ENCODE data around the gene USP27X. TPM values are rescaled to one million over a fixed set of nuclear protein-coding genes. Genes with fewer than 3 reads are reported as not detected.

The USP27X gene
- total RNA-seq, 1 donor: 7.3 TPM

- no peak for DNase-seq (ENCODE audit: low read depth in 2 of 3, low spot score in 2 of 3)
These were observed 1.4 kb downstream of the USP27X start for GRCh38 chrX:49880668-49881067.

DNA sequence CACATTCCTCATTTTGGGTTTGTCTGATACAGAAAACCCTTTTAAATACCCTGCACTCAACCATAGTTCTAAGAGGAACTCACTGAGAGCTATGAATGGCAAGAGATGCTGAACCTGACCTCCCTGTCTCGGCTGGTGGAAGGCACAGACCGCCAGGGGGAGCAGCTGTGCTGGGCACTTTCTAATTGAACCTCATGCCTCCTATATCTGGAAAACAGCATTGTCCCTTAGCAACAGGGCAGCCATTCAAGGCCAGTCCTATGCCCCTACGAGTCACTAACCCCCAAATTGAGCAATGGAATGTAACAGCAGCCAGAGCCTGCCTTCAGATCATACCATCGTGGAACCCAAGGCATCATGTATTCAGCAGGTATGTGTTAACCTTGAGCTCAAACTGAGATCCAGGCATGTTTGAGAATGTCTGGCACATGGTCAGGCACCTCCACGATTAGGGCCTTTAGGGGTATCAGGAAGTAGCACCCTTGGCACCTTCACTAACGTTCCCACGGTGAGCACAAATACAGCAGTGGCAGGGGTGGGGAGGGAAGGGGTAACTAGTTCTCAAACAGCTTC, 5.1 kb downstream of the USP27X start:
- DNase-seq (ENCODE audit: low read depth in 2 of 3, low spot score in 2 of 3): peak in 2 of 3 donors; percentile 67 to 85

DNA sequence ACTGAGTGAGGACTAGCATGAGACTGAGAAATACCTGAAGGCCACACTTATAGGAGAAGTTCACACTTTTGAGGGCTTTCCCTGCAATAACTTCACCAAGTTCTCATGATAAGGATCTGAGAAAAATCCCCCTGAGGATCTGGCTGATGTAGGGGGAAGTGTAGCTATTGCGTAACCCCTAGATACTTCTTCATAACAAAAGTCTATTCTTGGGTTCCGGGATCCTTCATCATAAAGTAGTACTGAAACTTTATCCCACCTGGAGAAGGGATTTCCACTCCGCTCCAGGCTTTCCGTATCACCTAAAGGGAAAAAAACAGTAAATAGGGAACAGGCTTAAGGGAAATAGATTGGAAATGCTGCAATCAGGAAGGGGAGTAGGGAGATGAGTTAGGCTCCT, 13.3 kb downstream of the USP27X start:
- DNase-seq (ENCODE audit: low read depth in 2 of 3, low spot score in 2 of 3): peak in 1 of 3 donors; percentile 25

- no peak for DNase-seq (ENCODE audit: low read depth in 2 of 3, low spot score in 2 of 3)
These were observed 17.7 kb downstream of the USP27X start for GRCh38 chrX:49896951-49897350.

DNA sequence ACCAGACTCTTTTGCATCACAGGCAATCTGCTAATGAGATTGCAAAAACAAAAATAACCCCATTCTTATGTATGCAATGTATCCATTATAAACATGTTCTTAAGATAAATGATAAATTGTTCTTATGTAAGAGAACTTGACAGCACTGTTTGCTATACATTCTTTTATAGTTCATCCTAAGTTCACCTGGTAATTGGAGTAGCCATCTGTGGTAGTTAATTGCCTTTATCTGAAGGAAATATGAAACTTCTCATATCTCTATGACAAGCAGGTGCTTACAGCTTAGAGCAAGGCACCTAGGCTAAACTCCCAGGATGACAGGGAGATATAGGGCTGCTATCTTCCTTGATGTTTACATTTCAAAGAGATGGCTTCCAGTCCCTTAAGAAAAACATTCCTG, 21.8 kb downstream of the USP27X start:
- no peak for DNase-seq (ENCODE audit: low read depth in 2 of 3, low spot score in 2 of 3)

DNA sequence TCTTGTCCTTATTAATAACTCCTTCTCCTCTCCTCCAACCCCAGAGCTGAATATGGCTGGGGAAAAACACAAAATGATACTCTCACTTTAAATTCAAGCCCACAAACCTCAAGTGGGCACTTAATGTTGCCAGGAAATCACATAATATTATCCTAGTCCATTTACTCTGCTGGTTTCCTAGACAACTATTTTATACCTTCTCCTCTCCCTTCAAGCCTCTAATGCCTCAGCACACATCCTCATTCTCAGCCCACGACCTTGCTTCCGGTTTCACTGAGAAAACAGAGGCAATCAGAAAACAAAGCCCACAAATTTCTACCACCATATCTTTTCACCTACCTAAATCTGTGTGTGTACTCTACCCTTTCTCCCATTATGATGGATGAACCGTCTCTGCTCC, 31.1 kb downstream of the USP27X start:
- DNase-seq (ENCODE audit: low read depth in 2 of 3, low spot score in 2 of 3): peak in 2 of 3 donors; percentile 30 to 74

GRCh38 chrX:49912086-49912485, 32.8 kb downstream of the USP27X start:
- DNase-seq (ENCODE audit: low read depth in 2 of 3, low spot score in 2 of 3): no peak

DNA sequence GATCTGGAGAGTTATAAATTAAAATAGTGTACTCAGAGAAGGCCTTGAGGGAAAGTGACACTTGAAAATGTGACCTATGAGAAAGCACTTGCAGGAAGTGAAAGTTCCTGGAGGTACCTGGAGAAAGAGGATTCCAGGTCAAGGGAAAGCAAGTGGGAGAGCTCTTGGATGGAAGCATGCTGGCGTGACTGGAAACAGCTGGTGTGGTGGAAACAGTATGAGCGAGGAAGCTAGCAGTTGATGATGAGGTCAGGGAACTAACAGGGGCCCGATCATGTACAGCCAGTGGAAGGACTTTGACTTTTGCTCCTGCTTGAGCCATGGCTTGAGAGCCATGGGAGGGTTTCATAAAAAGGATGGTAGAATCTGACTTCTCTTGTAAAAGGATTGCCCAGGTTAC, 33.6 kb downstream of the USP27X start:
- no peak for DNase-seq (ENCODE audit: low read depth in 2 of 3, low spot score in 2 of 3)

- peak in 2 of 3 donors; percentile 33 to 65 for DNase-seq (ENCODE audit: low read depth in 2 of 3, low spot score in 2 of 3)
These were observed 36.3 kb downstream of the USP27X start for GRCh38 chrX:49915361-49916222.

- peak in 2 of 3 donors; percentile 31 to 57 for DNase-seq (ENCODE audit: low read depth in 2 of 3, low spot score in 2 of 3)
These were observed 40.3 kb downstream of the USP27X start for GRCh38 chrX:49919617-49920016.

DNA sequence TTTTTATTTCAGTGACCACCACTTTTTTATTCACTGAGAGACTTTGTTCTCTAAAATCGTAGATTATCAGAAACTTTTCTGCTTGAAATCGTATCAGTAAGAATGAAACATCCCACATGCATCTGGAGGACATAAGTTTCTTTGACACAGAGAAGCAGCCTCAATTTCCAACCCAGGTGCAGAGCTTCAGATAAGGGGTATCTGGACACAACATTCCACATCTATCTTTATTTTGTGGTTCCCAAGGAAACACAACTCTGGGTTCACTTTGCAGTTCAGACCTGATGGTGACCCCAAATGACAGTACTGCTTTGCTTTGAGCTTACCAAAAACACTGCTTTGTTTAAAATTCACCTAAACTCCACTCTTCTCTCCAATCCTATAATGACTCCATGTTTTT, 41.8 kb downstream of the USP27X start:
- peak in 1 of 3 donors; percentile 12 for DNase-seq (ENCODE audit: low read depth in 2 of 3, low spot score in 2 of 3)

DNA sequence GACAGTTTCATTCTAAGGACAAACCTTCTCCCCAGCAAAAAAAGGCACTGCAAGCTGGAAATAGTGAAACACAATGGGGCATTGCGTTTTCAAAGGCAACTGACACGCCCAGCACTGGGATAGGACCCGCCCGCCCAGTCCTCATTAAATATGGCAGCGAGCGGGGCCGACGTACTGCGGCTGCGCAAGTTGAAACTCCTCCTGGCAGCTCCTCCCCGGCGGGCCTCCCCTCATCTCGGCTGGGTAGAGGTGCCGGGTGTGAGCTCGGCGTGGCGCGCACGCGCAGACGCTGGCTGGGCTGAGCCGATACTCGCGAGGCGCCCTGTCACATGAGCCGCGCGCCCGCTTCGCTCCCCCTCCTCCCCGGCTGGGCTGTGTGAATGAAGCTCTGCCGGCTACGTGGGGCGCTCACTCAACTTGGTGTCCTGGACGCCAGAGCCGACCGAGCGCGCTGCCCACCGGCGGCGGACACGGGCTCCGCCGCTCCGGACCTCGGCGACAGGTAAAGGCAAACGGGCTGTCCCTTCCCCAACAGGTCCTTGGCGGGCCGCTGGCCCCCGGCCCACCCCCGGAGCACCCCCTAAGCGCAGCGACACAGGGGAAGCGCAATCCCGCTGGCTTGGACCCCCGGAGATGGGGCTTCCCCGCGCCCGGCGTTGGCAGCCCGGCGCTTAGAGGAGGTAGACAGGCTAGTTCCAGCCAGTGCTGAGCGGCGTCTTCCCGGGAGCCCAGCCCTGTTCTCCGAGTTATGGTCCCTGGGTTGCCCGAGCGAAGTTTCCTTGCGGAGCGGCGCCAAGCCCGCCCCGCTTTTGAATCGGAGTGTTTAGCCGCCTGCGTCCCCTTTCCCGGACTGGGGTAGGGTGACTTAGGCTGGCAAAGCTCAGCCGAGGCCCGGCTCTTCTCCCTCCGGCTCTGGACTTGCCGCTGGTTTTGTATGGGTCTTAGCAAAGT, 43.3 kb downstream of the USP27X start, which contains the start of gene CLCN5:
Gene CLCN5 (plus strand): TSS at position 306 of the 951 bp plus-strand sequence. CDS start 2,703 bp downstream, outside the sequence.
- DNase-seq (ENCODE audit: low read depth in 2 of 3, low spot score in 2 of 3): peak; percentile 78 to 96 (median 94)

DNA sequence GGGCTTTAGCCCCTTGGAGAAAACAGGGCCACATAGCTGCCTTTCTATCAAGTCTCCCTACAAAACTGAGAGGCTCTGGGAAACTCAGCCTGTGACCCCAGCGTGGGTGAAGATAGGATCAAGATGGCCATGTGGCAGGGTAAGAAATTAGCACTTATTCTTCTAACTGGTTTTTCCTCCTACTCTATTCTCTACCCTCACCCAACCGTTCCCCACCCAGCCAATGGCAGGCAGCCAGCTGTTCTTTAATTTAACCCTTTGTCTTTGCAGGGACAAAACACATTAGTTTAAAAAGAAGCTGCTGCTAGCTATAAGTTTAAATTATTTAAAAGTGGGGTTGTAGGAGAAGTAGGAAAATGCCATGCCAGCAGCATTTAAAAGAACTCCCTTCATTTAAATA, 45.9 kb downstream of the USP27X start:
- DNase-seq (ENCODE audit: low read depth in 2 of 3, low spot score in 2 of 3): no peak

DNA sequence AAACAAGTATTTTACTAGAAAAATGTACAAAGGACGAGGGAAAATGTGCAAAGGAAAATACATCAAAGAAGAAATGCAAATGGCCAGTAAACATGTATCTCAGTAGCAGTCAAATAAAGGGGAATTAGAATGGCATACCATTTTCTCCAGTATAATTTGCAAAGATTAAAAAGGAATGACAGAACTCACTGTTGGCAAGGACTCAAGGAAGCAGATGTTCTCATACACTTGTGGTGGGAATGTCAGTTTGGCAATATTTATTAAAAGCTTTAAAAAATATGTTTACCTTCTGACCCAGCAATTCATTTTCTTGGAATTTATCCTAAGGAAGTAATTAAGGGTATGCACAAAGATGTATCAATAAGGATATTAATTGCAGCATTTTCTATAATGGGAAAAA, 50.8 kb downstream of the USP27X start:
- DNase-seq (ENCODE audit: low read depth in 2 of 3, low spot score in 2 of 3): no peak

Other genes with a start within 250 kb of the USP27X start
- gene PAGE1, start 183.5 kb upstream of the USP27X start, total RNA-seq: not detected
- gene PAGE4, start 50.2 kb upstream of the USP27X start, total RNA-seq: not detected
- 2.2 TPM for gene CLCN5, start 43.1 kb downstream of the USP27X start, total RNA-seq

Data from hematopoietic multipotent progenitor cell (in vitro differentiated cells).